Measurements from ENCODE around the gene DIP2C. TPM values are rescaled to one million over a fixed set of nuclear protein-coding genes. Genes with fewer than 3 reads are reported as not detected.
A peak's percentile ranks its signal among the peaks of the same experiment; 100 is the strongest.

DIP2C gene
- polyA plus RNA-seq, 3 donors = 0.11 TPM; not detected in 2

DNA sequence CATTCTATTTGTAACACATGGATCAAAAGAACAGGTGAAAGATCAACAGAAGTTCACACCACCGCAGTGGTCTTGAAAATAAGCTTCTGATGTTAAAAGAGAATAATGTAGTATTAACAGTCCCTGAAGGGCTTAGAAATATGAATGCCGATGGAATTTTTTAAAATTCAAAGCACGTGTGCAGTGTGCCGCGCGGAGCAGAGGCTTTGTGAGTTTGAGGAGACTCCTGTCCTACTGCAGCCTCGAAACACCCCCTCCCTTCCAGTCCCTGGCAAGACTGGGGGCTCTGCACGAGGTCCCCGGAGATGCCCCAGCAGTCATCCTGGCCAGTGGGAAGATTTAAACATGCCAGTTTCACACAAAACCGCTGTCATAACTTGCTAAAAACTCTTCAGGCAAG lies 196.6 kb downstream of the DIP2C start:
- peaks cover 6 to 13% (median 13%) of the 10 kb centered on the region in 3 donors for H3K27me3 Mint-ChIP-seq (ENCODE audit: low read depth in 3 of 3)
- H3K9ac ChIP-seq (ENCODE audit: insufficient read depth, low read length, poor library complexity, severe bottlenecking) = no peak overlapping the region

DNA sequence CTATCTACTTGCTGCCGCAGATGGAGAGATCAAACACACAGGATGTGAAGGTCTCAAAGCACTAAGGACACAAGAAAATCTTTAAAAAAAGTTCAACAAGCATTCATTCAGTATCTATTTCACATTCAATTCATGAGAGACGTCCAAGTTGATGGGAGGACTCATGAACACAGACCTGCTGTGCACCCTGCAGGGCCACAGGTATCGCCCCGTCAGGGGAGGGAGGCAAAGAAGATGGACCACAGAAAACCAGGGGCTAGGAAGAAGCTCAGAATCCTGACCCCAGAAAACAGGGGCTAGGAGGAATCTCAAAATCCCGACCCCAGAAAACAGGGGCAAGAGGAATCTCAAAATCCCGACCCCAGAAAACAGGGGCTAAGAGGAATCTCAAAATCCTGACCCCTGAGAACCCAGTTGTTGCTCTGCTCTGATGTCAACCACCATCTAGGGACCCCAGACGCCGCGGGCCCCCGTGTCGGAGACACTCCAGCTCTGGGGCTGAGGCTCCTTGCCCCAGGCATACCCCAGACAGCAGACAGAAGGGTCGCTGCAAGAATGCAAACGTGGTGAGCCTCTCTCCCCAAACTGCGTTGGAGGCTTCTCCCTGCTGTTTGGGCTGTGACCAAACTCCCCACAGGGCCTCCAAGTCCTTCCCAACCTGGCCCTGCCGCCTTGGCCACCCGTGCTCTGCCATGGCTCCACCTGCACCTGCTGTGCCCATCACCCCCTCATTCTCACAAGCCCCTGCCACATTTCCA lies 197.6 kb downstream of the DIP2C start:
- H3K4me3 ChIP-seq (replicated peaks in 1 of 3; ENCODE audit: low read depth in 2 of 3, low read length in 3 of 3) = no peak overlapping the region
- H3K4me3 Mint-ChIP-seq = no peak overlapping the region
- no peak overlapping the region for H2AFZ ChIP-seq (ENCODE audit: insufficient read depth, low read depth, low read length, poor library complexity, severe bottlenecking)
- no peak overlapping the region for H3K9ac ChIP-seq (ENCODE audit: insufficient read depth, low read length, poor library complexity, severe bottlenecking)
- H3K4me1 ChIP-seq (ENCODE audit: control insufficient read depth in 1 of 2, insufficient read depth in 2 of 2, low read length in 2 of 2) = no peaks in the 10 kb centered on the region
- TF ChIP-seq, protein P1, sequence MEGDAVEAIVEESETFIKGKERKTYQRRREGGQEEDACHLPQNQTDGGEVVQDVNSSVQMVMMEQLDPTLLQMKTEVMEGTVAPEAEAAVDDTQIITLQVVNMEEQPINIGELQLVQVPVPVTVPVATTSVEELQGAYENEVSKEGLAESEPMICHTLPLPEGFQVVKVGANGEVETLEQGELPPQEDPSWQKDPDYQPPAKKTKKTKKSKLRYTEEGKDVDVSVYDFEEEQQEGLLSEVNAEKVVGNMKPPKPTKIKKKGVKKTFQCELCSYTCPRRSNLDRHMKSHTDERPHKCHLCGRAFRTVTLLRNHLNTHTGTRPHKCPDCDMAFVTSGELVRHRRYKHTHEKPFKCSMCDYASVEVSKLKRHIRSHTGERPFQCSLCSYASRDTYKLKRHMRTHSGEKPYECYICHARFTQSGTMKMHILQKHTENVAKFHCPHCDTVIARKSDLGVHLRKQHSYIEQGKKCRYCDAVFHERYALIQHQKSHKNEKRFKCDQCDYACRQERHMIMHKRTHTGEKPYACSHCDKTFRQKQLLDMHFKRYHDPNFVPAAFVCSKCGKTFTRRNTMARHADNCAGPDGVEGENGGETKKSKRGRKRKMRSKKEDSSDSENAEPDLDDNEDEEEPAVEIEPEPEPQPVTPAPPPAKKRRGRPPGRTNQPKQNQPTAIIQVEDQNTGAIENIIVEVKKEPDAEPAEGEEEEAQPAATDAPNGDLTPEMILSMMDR (IDR thresholded peaks at IDR 0.05) = no peak
- H3K36me3 ChIP-seq (replicated peaks in 1 of 2; ENCODE audit: control insufficient read depth in 1 of 2, insufficient read depth in 2 of 2, low read length in 2 of 2) = no peaks in the 10 kb centered on the region
- no peak overlapping the region for H3K27ac ChIP-seq (ENCODE audit: low read depth in 1 of 2, low read length in 2 of 2)
- whole genome bisulfite sequencing (ENCODE audit: insufficient coverage) = 89% methylated on average over 11 of the region's 16 CpGs
- peak overlapping the region in 1 of 7 donors; percentile 17 for H3K27ac Mint-ChIP-seq
- H4K20me1 ChIP-seq (ENCODE audit: insufficient read depth, low read length) = no peaks in the 10 kb centered on the region
- peaks cover 0 to 3% of the 10 kb centered on the region in 2 donors for H3K27me3 ChIP-seq (ENCODE audit: control insufficient read depth in 2 of 2, insufficient read depth in 2 of 2, low read length in 2 of 2)
- H3K4me2 ChIP-seq (replicated peaks; ENCODE audit: extremely low read depth, low read length, poor library complexity, severe bottlenecking) = no peak overlapping the region
- H3K9me3 ChIP-seq (replicated peaks in 1 of 2; ENCODE audit: control insufficient read depth in 1 of 2, insufficient read depth in 1 of 2, low read length in 2 of 2) = no peaks in the 10 kb centered on the region
- no peak for DNase-seq
- intact Hi-C loops (cut with micrococcal nuclease) = no loop called here
- H3K36me3 Mint-ChIP-seq = no peaks in the 10 kb centered on the region
- no peaks in the 10 kb centered on the region for H3K79me2 ChIP-seq (ENCODE audit: insufficient read depth, low read length)
- no peaks in the 10 kb centered on the region for H3K4me1 Mint-ChIP-seq
- no peaks in the 10 kb centered on the region for H3K9me3 Mint-ChIP-seq
- peaks cover 10 to 13% (median 13%) of the 10 kb centered on the region in 3 donors for H3K27me3 Mint-ChIP-seq (ENCODE audit: low read depth in 3 of 3)

More for the DNA sequence above, 196.6 kb downstream of the DIP2C start:
- H3K9me3 ChIP-seq (replicated peaks in 1 of 2; ENCODE audit: control insufficient read depth in 1 of 2, insufficient read depth in 1 of 2, low read length in 2 of 2) = no peaks in the 10 kb centered on the region
- 91% methylated on average over 7 of the region's 10 CpGs for WGBS (ENCODE audit: insufficient coverage)
- H3K4me3 ChIP-seq (replicated peaks in 1 of 3; ENCODE audit: low read depth in 2 of 3, low read length in 3 of 3) = no peak overlapping the region
- H2AFZ ChIP-seq (ENCODE audit: insufficient read depth, low read depth, low read length, poor library complexity, severe bottlenecking) = no peak overlapping the region
- TF ChIP-seq, protein P1 (IDR thresholded peaks at IDR 0.05) = no peak
- no peaks in the 10 kb centered on the region for H3K4me1 Mint-ChIP-seq
- no peaks in the 10 kb centered on the region for H3K79me2 ChIP-seq (ENCODE audit: insufficient read depth, low read length)
- peaks cover 0 to 6% of the 10 kb centered on the region in 2 donors for H3K27me3 ChIP-seq (ENCODE audit: control insufficient read depth in 2 of 2, insufficient read depth in 2 of 2, low read length in 2 of 2)
- H4K20me1 ChIP-seq (ENCODE audit: insufficient read depth, low read length) = no peaks in the 10 kb centered on the region
- no peaks in the 10 kb centered on the region for H3K9me3 Mint-ChIP-seq
- intact Hi-C loops (cut with micrococcal nuclease) = no loop called here
- no peaks in the 10 kb centered on the region for H3K4me1 ChIP-seq (ENCODE audit: control insufficient read depth in 1 of 2, insufficient read depth in 2 of 2, low read length in 2 of 2)
- no peak overlapping the region for H3K4me3 Mint-ChIP-seq
- no peak overlapping the region for H3K27ac ChIP-seq (ENCODE audit: low read depth in 1 of 2, low read length in 2 of 2)
- no peaks in the 10 kb centered on the region for H3K36me3 ChIP-seq (replicated peaks in 1 of 2; ENCODE audit: control insufficient read depth in 1 of 2, insufficient read depth in 2 of 2, low read length in 2 of 2)
- H3K27ac Mint-ChIP-seq = no peak overlapping the region
- no peak for DNase-seq
- H3K36me3 Mint-ChIP-seq = no peaks in the 10 kb centered on the region
- H3K4me2 ChIP-seq (replicated peaks; ENCODE audit: extremely low read depth, low read length, poor library complexity, severe bottlenecking) = no peak overlapping the region

Measured in CD14-positive monocyte (primary cell).